ENCODE results near the gene CSTB. TPM values are rescaled to one million over a fixed set of nuclear protein-coding genes. Genes with fewer than 3 reads are reported as not detected.

Gene CSTB
- polyA plus RNA-seq, 4 donors = 42.1 to 109 (median 61.5) TPM

Other genes with a start within 250 kb of the CSTB start
- under 1 TPM in 3 of 4 donors, not detected in 1; 0.22 to 0.78 (median 0.49) TPM for gene HSF2BP, start 116.8 kb downstream of the CSTB start, polyA plus RNA-seq
- gene RRP1B, start 116.7 kb downstream of the CSTB start, polyA plus RNA-seq = 10 to 100 TPM in 2 of 4 donors, 1 to 10 TPM in 2; 3.4 to 19.5 (median 7.7) TPM
- 100 to 1,000 TPM in 1 of 4 donors, 10 to 100 TPM in 3; 65.4 to 105 (median 67.6) TPM for gene PDXK, start 57.2 kb downstream of the CSTB start, polyA plus RNA-seq
- 10 to 100 TPM in 3 of 4 donors, 1 to 10 TPM in 1; 7.2 to 21.0 (median 12.5) TPM for gene RRP1, start 13.3 kb upstream of the CSTB start, polyA plus RNA-seq
- 10 to 100 TPM; 21.3 to 93.2 (median 42.8) TPM for gene AGPAT3, start 88.9 kb upstream of the CSTB start, polyA plus RNA-seq
- gene TRAPPC10, start 236.0 kb upstream of the CSTB start, polyA plus RNA-seq = 10 to 100 TPM in 2 of 4 donors, 1 to 10 TPM in 2; 8.4 to 35.4 (median 11.3) TPM

Data from small intestine (tissue), 4 donors.